HG03280 (cell line): ENCODE data around the gene MT4.

Experiments used
- ATAC-seq: cut with Tn5 transposase; IDR thresholded peaks from one replicate; pipeline ENCODE4 v1.9.1; 2021; ENCODE audit warnings: mild to moderate bottlenecking, moderate library complexity; ENCODE audit not compliant: unreplicated experiment

Gene MT4

GRCh38 chr16:56601325-56601724 lies 36.5 kb downstream of the MT4 start:
- ATAC-seq, result no peak

GRCh38 chr16:56603589-56603988 lies 38.7 kb downstream of the MT4 start:
- ATAC-seq, result no peak

GRCh38 chr16:56604966-56605365 lies 40.1 kb downstream of the MT4 start:
- no peak for ATAC-seq

GRCh38 chr16:56605475-56605874 lies 40.6 kb downstream of the MT4 start:
- ATAC-seq, result no peak

- no peak for ATAC-seq
These were observed 41.2 kb downstream of the MT4 start for GRCh38 chr16:56606071-56606475.

- ATAC-seq, result no peak
These were observed 41.7 kb downstream of the MT4 start for GRCh38 chr16:56606476-56607108.

- ATAC-seq, result no peak
These were observed 42.3 kb downstream of the MT4 start for GRCh38 chr16:56607109-56607618.

GRCh38 chr16:56607675-56608042 lies 42.8 kb downstream of the MT4 start:
- no peak for ATAC-seq

- peak; percentile 85 for ATAC-seq
These were observed 43.4 kb downstream of the MT4 start, which contains the start of gene MT2A for GRCh38 chr16:56608043-56608875. TSS of gene MT2A (plus strand) at chr16:56608584. CDS start at chr16:56608656, 72 bp downstream.

GRCh38 chr16:56608876-56609462 lies 44.1 kb downstream of the MT4 start:
- no peak for ATAC-seq

- peak; percentile 35 for ATAC-seq
These were observed 44.6 kb downstream of the MT4 start for GRCh38 chr16:56609463-56609921.

GRCh38 chr16:56610017-56610608 lies 45.2 kb downstream of the MT4 start:
- ATAC-seq, result no peak

- ATAC-seq, result no peak
These were observed 45.8 kb downstream of the MT4 start for GRCh38 chr16:56610609-56611111.

GRCh38 chr16:56611281-56611833 lies 46.5 kb downstream of the MT4 start:
- ATAC-seq, result no peak

- no peak for ATAC-seq
These were observed 48.8 kb downstream of the MT4 start for GRCh38 chr16:56613706-56614105.

- ATAC-seq, result no peak
These were observed 49.7 kb downstream of the MT4 start for GRCh38 chr16:56614549-56614991.

- no peak for ATAC-seq
These were observed 50.5 kb downstream of the MT4 start for GRCh38 chr16:56615353-56615752.

- ATAC-seq, result no peak
These were observed 51.8 kb downstream of the MT4 start for GRCh38 chr16:56616608-56617211.

- no peak for ATAC-seq
These were observed 52.6 kb downstream of the MT4 start for GRCh38 chr16:56617212-56618085.
